ENCODE measurements around the gene ANKRD24. TPM values are rescaled to one million over a fixed set of nuclear protein-coding genes. Genes with fewer than 3 reads are reported as not detected.

Gene ANKRD24
- total and polyA plus RNA-seq, 2 of the 13 experiments (the other 11 are each of a cell fraction or from before 2014, with no cell fraction given) = 0.13 to 0.24 TPM

DNA sequence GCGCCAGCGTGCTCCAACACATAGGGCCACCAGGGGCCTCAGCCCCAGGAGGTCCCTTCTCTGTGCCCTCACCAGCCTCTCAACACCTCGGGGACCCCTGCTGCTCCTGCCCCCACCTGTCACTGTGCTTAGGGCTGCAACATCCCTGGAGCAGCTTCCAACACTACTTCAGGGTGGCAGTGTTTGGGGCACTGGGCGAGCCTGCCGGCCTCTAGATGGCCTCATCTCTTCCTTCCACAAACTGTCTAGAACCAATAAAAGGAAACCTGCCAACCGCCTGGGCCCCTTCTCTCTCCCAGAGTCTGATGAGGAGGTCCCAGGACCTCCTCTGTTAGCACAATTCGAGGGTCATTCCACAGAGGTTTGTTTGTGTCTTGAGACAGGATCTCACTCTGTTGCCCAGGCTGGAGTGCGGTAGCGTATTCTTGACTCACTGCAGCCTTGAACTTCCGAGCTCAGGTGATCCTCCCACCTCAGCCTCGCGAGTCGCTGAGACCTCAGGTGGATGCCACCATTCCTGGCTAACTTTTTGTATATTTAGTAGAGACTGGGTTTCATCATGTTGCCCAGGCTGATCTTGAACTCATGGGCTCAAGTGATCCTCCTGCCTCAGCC, 86.4 kb downstream of the ANKRD24 start (continued):
- TF ChIP-seq ZNF687 (CRISPR knock-in tag; IDR thresholded peaks at IDR 0.05) = peak; percentile 46; the same call in 1 of the 2 replicates
- TF ChIP-seq ZNF841 (CRISPR knock-in tag; IDR thresholded peaks at IDR 0.05; ENCODE audit: borderline replicate concordance) = no peak
- no peak for TF ChIP-seq HES4 (CRISPR knock-in tag; IDR thresholded peaks at IDR 0.05; ENCODE audit: borderline replicate concordance)
- TF ChIP-seq FOXP1 (IDR thresholded peaks at IDR 0.05) = no peak
- no peak for TF ChIP-seq FOXP1 (CRISPR knock-in tag; IDR thresholded peaks at IDR 0.05)
- peak; percentile 36; the same call in 1 of the 2 replicates for TF ChIP-seq ZNF770 (CRISPR knock-in tag; IDR thresholded peaks at IDR 0.05)
- no peak for TF ChIP-seq ZMAT3 (CRISPR knock-in tag; conservative IDR thresholded peaks at IDR 0.05)
- peak; percentile 56; the same call in 1 of the 2 replicates for TF ChIP-seq ZNF121 (CRISPR knock-in tag; IDR thresholded peaks at IDR 0.05)
- no peak for TF ChIP-seq HNRNPUL1 (IDR thresholded peaks at IDR 0.05; ENCODE audit: low read depth, low read length)
- no peak for TF ChIP-seq ZNF530 (CRISPR knock-in tag; IDR thresholded peaks at IDR 0.05; ENCODE audit: low read depth)
- no peak for TF ChIP-seq AGO1 (IDR thresholded peaks at IDR 0.05; ENCODE audit: low read depth, low read length, poor library complexity, severe bottlenecking)
- TF ChIP-seq, protein P1, sequence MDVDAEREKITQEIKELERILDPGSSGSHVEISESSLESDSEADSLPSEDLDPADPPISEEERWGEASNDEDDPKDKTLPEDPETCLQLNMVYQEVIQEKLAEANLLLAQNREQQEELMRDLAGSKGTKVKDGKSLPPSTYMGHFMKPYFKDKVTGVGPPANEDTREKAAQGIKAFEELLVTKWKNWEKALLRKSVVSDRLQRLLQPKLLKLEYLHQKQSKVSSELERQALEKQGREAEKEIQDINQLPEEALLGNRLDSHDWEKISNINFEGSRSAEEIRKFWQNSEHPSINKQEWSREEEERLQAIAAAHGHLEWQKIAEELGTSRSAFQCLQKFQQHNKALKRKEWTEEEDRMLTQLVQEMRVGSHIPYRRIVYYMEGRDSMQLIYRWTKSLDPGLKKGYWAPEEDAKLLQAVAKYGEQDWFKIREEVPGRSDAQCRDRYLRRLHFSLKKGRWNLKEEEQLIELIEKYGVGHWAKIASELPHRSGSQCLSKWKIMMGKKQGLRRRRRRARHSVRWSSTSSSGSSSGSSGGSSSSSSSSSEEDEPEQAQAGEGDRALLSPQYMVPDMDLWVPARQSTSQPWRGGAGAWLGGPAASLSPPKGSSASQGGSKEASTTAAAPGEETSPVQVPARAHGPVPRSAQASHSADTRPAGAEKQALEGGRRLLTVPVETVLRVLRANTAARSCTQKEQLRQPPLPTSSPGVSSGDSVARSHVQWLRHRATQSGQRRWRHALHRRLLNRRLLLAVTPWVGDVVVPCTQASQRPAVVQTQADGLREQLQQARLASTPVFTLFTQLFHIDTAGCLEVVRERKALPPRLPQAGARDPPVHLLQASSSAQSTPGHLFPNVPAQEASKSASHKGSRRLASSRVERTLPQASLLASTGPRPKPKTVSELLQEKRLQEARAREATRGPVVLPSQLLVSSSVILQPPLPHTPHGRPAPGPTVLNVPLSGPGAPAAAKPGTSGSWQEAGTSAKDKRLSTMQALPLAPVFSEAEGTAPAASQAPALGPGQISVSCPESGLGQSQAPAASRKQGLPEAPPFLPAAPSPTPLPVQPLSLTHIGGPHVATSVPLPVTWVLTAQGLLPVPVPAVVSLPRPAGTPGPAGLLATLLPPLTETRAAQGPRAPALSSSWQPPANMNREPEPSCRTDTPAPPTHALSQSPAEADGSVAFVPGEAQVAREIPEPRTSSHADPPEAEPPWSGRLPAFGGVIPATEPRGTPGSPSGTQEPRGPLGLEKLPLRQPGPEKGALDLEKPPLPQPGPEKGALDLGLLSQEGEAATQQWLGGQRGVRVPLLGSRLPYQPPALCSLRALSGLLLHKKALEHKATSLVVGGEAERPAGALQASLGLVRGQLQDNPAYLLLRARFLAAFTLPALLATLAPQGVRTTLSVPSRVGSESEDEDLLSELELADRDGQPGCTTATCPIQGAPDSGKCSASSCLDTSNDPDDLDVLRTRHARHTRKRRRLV (CRISPR knock-in tag; IDR thresholded peaks at IDR 0.05) = no peak
- TF ChIP-seq NFKBIZ (CRISPR knock-in tag; IDR thresholded peaks at IDR 0.05) = no peak
- TF ChIP-seq ZKSCAN8 (CRISPR knock-in tag; IDR thresholded peaks at IDR 0.05; ENCODE audit: borderline replicate concordance) = no peak
- no peak for TF ChIP-seq ZMYM3 (CRISPR knock-in tag; IDR thresholded peaks at IDR 0.05)
- TF ChIP-seq RXRA (CRISPR knock-in tag; IDR thresholded peaks at IDR 0.05) = no peak
- TF ChIP-seq NCOR1 (IDR thresholded peaks at IDR 0.05; ENCODE audit: borderline replicate concordance, low read length) = no peak
